Measurements from ENCODE around the gene FOXO4. TPM values are rescaled to one million over a fixed set of nuclear protein-coding genes. Genes with fewer than 3 reads are reported as not detected.

FOXO4 gene
- total RNA-seq, 2 donors from 2014 or later, result 21.5 to 26.7 TPM

GRCh38 chrX:71098302-71098701, 2.7 kb downstream of the FOXO4 start:
- intact Hi-C loops (cut with DNase I), result no loop called here
- DNase-seq (ENCODE audit: low spot score), result no peak

- DNase-seq (ENCODE audit: low spot score), result no peak
- intact Hi-C loops (cut with DNase I), result no loop called here
Observed at GRCh38 chrX:71098951-71099506, 3.4 kb downstream of the FOXO4 start.

GRCh38 chrX:71099736-71100135, 4.1 kb downstream of the FOXO4 start:
- intact Hi-C loops (cut with DNase I), result no loop called here
- no peak for DNase-seq (ENCODE audit: low spot score)

GRCh38 chrX:71100581-71101505, 5.2 kb downstream of the FOXO4 start:
- intact Hi-C loops (cut with DNase I), result no loop called here
- no peak for DNase-seq (ENCODE audit: low spot score)

GRCh38 chrX:71102292-71102691, 6.6 kb downstream of the FOXO4 start:
- no peak for DNase-seq (ENCODE audit: low spot score)

GRCh38 chrX:71103110-71103983, 7.7 kb downstream of the FOXO4 start:
- no peak for DNase-seq (ENCODE audit: low spot score)
- intact Hi-C loops (cut with DNase I), result no loop called here

More at GRCh38 chrX:71102292-71102691, 6.6 kb downstream of the FOXO4 start:
- intact Hi-C loops (cut with DNase I), result no loop called here

GRCh38 chrX:71105628-71106027, 10.0 kb downstream of the FOXO4 start:
- intact Hi-C loops (cut with DNase I), result no loop called here
- DNase-seq (ENCODE audit: low spot score), result no peak

GRCh38 chrX:71106427-71106826, 10.8 kb downstream of the FOXO4 start, which contains the start of gene CXorf65:
Gene CXorf65 (minus strand): TSS chrX:71106740. CDS start chrX:71106556, 184 bp downstream.
- intact Hi-C loops (cut with DNase I), result no loop called here
- no peak for DNase-seq (ENCODE audit: low spot score)

GRCh38 chrX:71107245-71107644, 11.6 kb downstream of the FOXO4 start:
- DNase-seq (ENCODE audit: low spot score), result no peak
- intact Hi-C loops (cut with DNase I), result no loop called here

GRCh38 chrX:71107762-71108360, 12.2 kb downstream of the FOXO4 start:
- DNase-seq (ENCODE audit: low spot score), result no peak
- intact Hi-C loops (cut with DNase I), result no loop called here

- DNase-seq (ENCODE audit: low spot score), result no peak
- intact Hi-C loops (cut with DNase I), result no loop called here
Observed at GRCh38 chrX:71109051-71109450, 13.4 kb downstream of the FOXO4 start.

GRCh38 chrX:71111141-71111843, 15.6 kb downstream of the FOXO4 start, which contains the start of gene IL2RG:
Gene IL2RG (minus strand): TSS chrX:71111577. CDS start chrX:71111539, 38 bp downstream.
- no peak for DNase-seq (ENCODE audit: low spot score)
- intact Hi-C loops (cut with DNase I), result no loop called here

- DNase-seq (ENCODE audit: low spot score), result no peak
- intact Hi-C loops (cut with DNase I), result no loop called here
Observed at GRCh38 chrX:71111921-71112431, 16.3 kb downstream of the FOXO4 start.

GRCh38 chrX:71117358-71117757, 21.7 kb downstream of the FOXO4 start:
- DNase-seq (ENCODE audit: low spot score), result no peak
- intact Hi-C loops (cut with DNase I), result no loop called here

GRCh38 chrX:71118032-71118984, 22.7 kb downstream of the FOXO4 start, which contains the start of gene MED12:
Gene MED12 (plus strand): TSS chrX:71118596. CDS start chrX:71118755, 159 bp downstream.
- intact Hi-C loops (cut with DNase I), result no loop called here
- peak; percentile 94 for DNase-seq (ENCODE audit: low spot score)

- no peak for DNase-seq (ENCODE audit: low spot score)
- intact Hi-C loops (cut with DNase I), result no loop called here
Observed at GRCh38 chrX:71118985-71119535, 23.4 kb downstream of the FOXO4 start.

Measured in posterior vena cava (tissue), 2 donors.